ENCODE measurements around the gene FKRP. TPM values are rescaled to one million over a fixed set of nuclear protein-coding genes. Genes with fewer than 3 reads are reported as not detected.

The FKRP gene
- total and polyA plus RNA-seq, 2 of the 13 experiments (the other 11 are each of a cell fraction or from before 2014, with no cell fraction given), result 7.3 to 9.8 TPM

GRCh38 chr19:46761418-46761831 is 15.6 kb downstream of the FKRP start (continued):
- no peak for TF ChIP-seq LRRFIP1 (CRISPR knock-in tag; conservative IDR thresholded peaks at IDR 0.05)
- TF ChIP-seq FOXC1 (CRISPR knock-in tag; IDR thresholded peaks at IDR 0.05; ENCODE audit: borderline replicate concordance), result no peak; the same call in 1 of the 2 replicates
- TF ChIP-seq ZNF816 (CRISPR knock-in tag; IDR thresholded peaks at IDR 0.05; ENCODE audit: borderline replicate concordance), result no peak
- TF ChIP-seq GRHL1 (CRISPR knock-in tag; conservative IDR thresholded peaks at IDR 0.05), result no peak
- TF ChIP-seq ZMAT3 (CRISPR knock-in tag; conservative IDR thresholded peaks at IDR 0.05), result peak; percentile 89
- TF ChIP-seq HDAC1 (CRISPR knock-in tag; IDR thresholded peaks at IDR 0.05), result no peak
- no peak for TF ChIP-seq SP1 (IDR thresholded peaks at IDR 0.05)
- no peak for TF ChIP-seq SP1 (CRISPR knock-in tag; IDR thresholded peaks at IDR 0.05)
- TF ChIP-seq USF2 (IDR thresholded peaks at IDR 0.05; ENCODE audit: low read depth, low read length), result no peak
- no peak for TF ChIP-seq USF2 (CRISPR knock-in tag; IDR thresholded peaks at IDR 0.05; ENCODE audit: borderline replicate concordance)
- no peak for TF ChIP-seq GABPA (IDR thresholded peaks at IDR 0.05; ENCODE audit: low read depth, low read length)
- TF ChIP-seq GABPA (CRISPR knock-in tag; IDR thresholded peaks at IDR 0.05; ENCODE audit: low read depth), result 0 out of 2 replicates have a peak, but pooled peaks have one; percentile 18
- TF ChIP-seq ZNF598 (CRISPR knock-in tag; IDR thresholded peaks at IDR 0.05; ENCODE audit: borderline replicate concordance), result no peak
- no peak for TF ChIP-seq MBD4 (IDR thresholded peaks at IDR 0.05; ENCODE audit: borderline replicate concordance, low read length)
- TF ChIP-seq NFRKB (IDR thresholded peaks at IDR 0.05), result no peak
- TF ChIP-seq DNMT3B (CRISPR knock-in tag; conservative IDR thresholded peaks at IDR 0.05), result no peak
- TF ChIP-seq ZKSCAN8 (CRISPR knock-in tag; IDR thresholded peaks at IDR 0.05; ENCODE audit: borderline replicate concordance), result peak; percentile 54; the same call in 1 of the 2 replicates
- TF ChIP-seq TAF15 (IDR thresholded peaks at IDR 0.05; ENCODE audit: low read depth, low read length, poor library complexity, severe bottlenecking), result no peak
- TF ChIP-seq SOX6 (IDR thresholded peaks at IDR 0.05), result no peak
- no peak for TF ChIP-seq SOX6 (CRISPR knock-in tag; IDR thresholded peaks at IDR 0.05)
- TF ChIP-seq ZNF337 (CRISPR knock-in tag; IDR thresholded peaks at IDR 0.05; ENCODE audit: borderline replicate concordance, low read depth), result no peak
- no peak for TF ChIP-seq MEF2D (CRISPR knock-in tag; IDR thresholded peaks at IDR 0.05)
- no peak for TF ChIP-seq STAG1 (CRISPR knock-in tag; IDR thresholded peaks at IDR 0.05)
- peak; percentile 92; the same call in 1 of the 2 replicates for TF ChIP-seq ZFP37 (CRISPR knock-in tag; IDR thresholded peaks at IDR 0.05; ENCODE audit: borderline replicate concordance)
- no peak for TF ChIP-seq ZNF296 (CRISPR knock-in tag; conservative IDR thresholded peaks at IDR 0.05)
- no peak for TF ChIP-seq KAT2B (IDR thresholded peaks at IDR 0.05; ENCODE audit: borderline replicate concordance, low read depth, low read length)
- TF ChIP-seq ZNF430 (CRISPR knock-in tag; IDR thresholded peaks at IDR 0.05), result peak; percentile 60; the same call in 1 of the 2 replicates
- TF ChIP-seq ZNF549 (CRISPR knock-in tag; IDR thresholded peaks at IDR 0.05), result no peak
- peak; percentile 58; the same call in 1 of the 2 replicates for TF ChIP-seq ZNF790 (CRISPR knock-in tag; IDR thresholded peaks at IDR 0.05; ENCODE audit: borderline replicate concordance)
